Breast epithelium (tissue), 4 donors: Measurements from ENCODE around the gene TUBGCP4. TPM values are rescaled to one million over a fixed set of nuclear protein-coding genes. Genes with fewer than 3 reads are reported as not detected.

Experiments
- DNase-seq, 2 donors: peaks; one replicate each; pipeline ENCODE4 v3.0.0-alpha.2; 2019; ENCODE audit warnings: low spot score in 2 of 2
- H3K27ac ChIP-seq, 2 donors: fragments of 200-600 bp; sonication (generic) in 1 of 2; one replicate each; pipeline ENCODE4 v1.5.1; 2016 to 2019; ENCODE audit warnings: mild to moderate bottlenecking in 1 of 2
- H3K27me3 ChIP-seq, 2 donors: fragments of 200-600 bp; sonication (generic) in 1 of 2; one replicate each; pipeline versions ENCODE4 v1.5.1 to v1.6.0; 2017 to 2019; ENCODE audit warnings: control low read depth in 1 of 2, mild to moderate bottlenecking in 1 of 2
- H3K36me3 ChIP-seq: fragments of 200-600 bp; one replicate; pipeline ENCODE4 v1.5.1; 2019
- H3K4me1 ChIP-seq, 2 donors: fragments of 200-600 bp; sonication (generic); one replicate each; pipeline ENCODE4 v1.5.1; 2016 to 2019; ENCODE audit warnings: control low read depth in 1 of 2
- H3K4me3 ChIP-seq, 3 donors: fragments of 200-600 bp; sonication (generic); 1 replicate in 2 of 3; 2 replicates in 1 of 3; pipeline ENCODE4 v1.5.1; 2016 to 2019; ENCODE audit warnings: mild to moderate bottlenecking in 3 of 3, moderate library complexity in 2 of 3
- H3K9me3 ChIP-seq, 2 donors: fragments of 200-600 bp; sonication (generic) in 1 of 2; one replicate each; pipeline ENCODE4 v1.5.1; 2016 to 2019; ENCODE audit warnings: control low read depth in 1 of 2
- CTCF ChIP-seq, 3 donors: fragments of 450-650 bp; IDR thresholded peaks; one replicate each; pipeline ENCODE4 v1.5.1; 2016 to 2017; ENCODE audit warnings: antibody characterized with exemption in 3 of 3, mild to moderate bottlenecking in 3 of 3, moderate library complexity in 3 of 3
- POLR2A ChIP-seq: fragments of 450-650 bp; IDR thresholded peaks from one replicate; pipeline ENCODE4 v1.6.1; 2016; ENCODE audit warnings: antibody characterized with exemption, mild to moderate bottlenecking, moderate library complexity
- POLR2AphosphoS5 ChIP-seq, 3 donors: sonication (generic); formaldehyde crosslinking; IDR thresholded peaks; one replicate each; pipeline ENCODE4 v1.6.1; 2017; ENCODE audit warnings: antibody characterized with exemption in 3 of 3
- intact Hi-C: fragments of 100-400 bp; cut with DNase I; formaldehyde crosslinking; loops from one replicate; pipeline ENCODE4 v1.15.1; 2023; ENCODE audit warnings: low total_unique reads
- total RNA-seq, 3 donors: library from RNA; depleted of rRNA; stranded (reverse); fragments of >200 nt; gene quantifications; one replicate each; pipeline ENCODE4 v1.1.0, GENCODE V29; 2016

TUBGCP4 gene, protein sequence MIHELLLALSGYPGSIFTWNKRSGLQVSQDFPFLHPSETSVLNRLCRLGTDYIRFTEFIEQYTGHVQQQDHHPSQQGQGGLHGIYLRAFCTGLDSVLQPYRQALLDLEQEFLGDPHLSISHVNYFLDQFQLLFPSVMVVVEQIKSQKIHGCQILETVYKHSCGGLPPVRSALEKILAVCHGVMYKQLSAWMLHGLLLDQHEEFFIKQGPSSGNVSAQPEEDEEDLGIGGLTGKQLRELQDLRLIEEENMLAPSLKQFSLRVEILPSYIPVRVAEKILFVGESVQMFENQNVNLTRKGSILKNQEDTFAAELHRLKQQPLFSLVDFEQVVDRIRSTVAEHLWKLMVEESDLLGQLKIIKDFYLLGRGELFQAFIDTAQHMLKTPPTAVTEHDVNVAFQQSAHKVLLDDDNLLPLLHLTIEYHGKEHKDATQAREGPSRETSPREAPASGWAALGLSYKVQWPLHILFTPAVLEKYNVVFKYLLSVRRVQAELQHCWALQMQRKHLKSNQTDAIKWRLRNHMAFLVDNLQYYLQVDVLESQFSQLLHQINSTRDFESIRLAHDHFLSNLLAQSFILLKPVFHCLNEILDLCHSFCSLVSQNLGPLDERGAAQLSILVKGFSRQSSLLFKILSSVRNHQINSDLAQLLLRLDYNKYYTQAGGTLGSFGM
- 10 to 100 TPM; 12.2 to 21.1 (median 19.7) TPM for total RNA-seq

- peak; percentile 50 to 72 for DNase-seq
- TF ChIP-seq CTCF (IDR thresholded peaks at IDR 0.05) (peak in 2 of 3 donors; percentile 7 to 27), POLR2A (no peak), POLR2AphosphoS5 (IDR thresholded peaks at IDR 0.05) (peak in 2 of 3 donors; percentile 34 to 41)
- H3K9me3 ChIP-seq: peaks cover 0 to 2% of the 10 kb centered on the region in 2 donors
- H3K27me3 ChIP-seq: no peaks in the 10 kb centered on the region
- peak within 1 kb of the TSS; percentile 82 to 90 for H3K27ac ChIP-seq
- H3K4me1 ChIP-seq: peaks cover 0 to 12% of the 10 kb centered on the region in 2 donors
- intact Hi-C loops: no loop called here
- H3K4me3 ChIP-seq: peak within 1 kb of the TSS; percentile 67 to 98 (median 89)
- H3K36me3 ChIP-seq: no peaks in the 10 kb centered on the region
Measured at GRCh38 chr15:43370975-43371974, at the start of gene TUBGCP4, which contains the start of gene ZSCAN29. Gene TUBGCP4, plus strand, starts transcription at chr15:43371101. Its CDS starts 254 bp downstream, at chr15:43371355. Gene ZSCAN29, minus strand, starts transcription at chr15:43371043. Its CDS starts 1,130 bp downstream, at chr15:43369913.

- intact Hi-C loops: no loop called here
- no peak for DNase-seq
- Histone ChIP-seq H3K27ac (no peak overlapping the region), H3K4me3 (no peak overlapping the region), H3K36me3 (no peaks in the 10 kb centered on the region), H3K27me3 (no peaks in the 10 kb centered on the region), H3K4me1 (peaks cover 0 to 12% of the 10 kb centered on the region in 2 donors), H3K9me3 (no peaks in the 10 kb centered on the region)
- TF ChIP-seq POLR2AphosphoS5 (IDR thresholded peaks at IDR 0.05) (no peak), CTCF (IDR thresholded peaks at IDR 0.05) (no peak), POLR2A (no peak)
Measured at GRCh38 chr15:43325039-43325684, 45.7 kb upstream of the TUBGCP4 start.

GRCh38 chr15:43329217-43329959 lies 41.5 kb upstream of the TUBGCP4 start:
- Histone ChIP-seq H3K4me3 (peak overlapping the region; percentile 68 to 95 (median 88)), H3K27me3 (no peaks in the 10 kb centered on the region), H3K9me3 (no peaks in the 10 kb centered on the region), H3K36me3 (no peaks in the 10 kb centered on the region), H3K4me1 (peaks cover 0 to 12% of the 10 kb centered on the region in 2 donors), H3K27ac (peak overlapping the region; percentile 94 to 98)
- TF ChIP-seq POLR2AphosphoS5 (IDR thresholded peaks at IDR 0.05) (peak in 1 of 3 donors; percentile 2), POLR2A (no peak)
- peak in 1 of 2 donors; percentile 21 for DNase-seq
- intact Hi-C loops: no loop called here

DNA sequence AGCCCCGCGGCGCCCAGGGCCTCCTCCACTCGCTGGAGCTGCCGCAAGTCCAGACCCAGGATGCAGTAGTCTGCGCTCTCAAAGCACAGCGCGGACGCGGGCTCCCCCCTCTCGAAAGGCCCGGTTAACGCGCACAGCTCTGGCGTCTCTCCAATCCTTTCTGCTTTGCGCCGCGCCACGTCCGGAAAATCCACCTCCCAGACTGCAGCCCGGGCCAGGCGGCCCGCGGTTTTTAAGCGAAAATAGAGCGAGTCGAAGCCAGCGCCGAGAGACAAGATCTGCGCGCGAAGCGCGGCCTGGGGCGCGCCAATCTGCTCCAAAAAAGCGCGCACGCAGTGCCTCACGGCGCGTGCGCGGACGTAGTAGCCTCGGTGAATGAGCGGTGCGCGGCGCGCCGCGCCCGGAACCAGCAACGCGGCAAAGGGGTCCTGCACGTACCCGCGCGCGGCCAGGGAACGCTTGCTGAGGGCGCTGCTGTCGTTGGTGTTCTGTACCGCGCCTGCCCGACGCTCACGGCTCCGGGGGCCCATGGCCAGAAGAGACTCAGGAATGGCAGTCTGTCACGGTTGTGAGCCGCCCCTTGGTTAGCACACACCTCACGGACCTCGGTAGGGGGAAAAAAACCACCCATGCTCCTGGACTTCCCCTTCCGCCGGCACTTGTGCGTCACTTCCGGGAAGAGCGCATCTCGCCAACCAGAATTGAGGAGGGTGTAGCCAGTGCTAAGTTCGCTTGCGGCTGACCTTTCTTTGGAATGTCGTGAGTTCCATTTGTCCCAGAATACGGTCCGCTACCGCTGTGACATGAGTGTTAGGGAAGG lies 40.7 kb upstream of the TUBGCP4 start, which contains the start of gene LCMT2:
LCMT2 (minus strand) TSS at position 614 of the 820 bp plus-strand sequence; CDS start at position 530, 84 bp downstream.
- TF ChIP-seq POLR2AphosphoS5 (IDR thresholded peaks at IDR 0.05) (peak in 2 of 3 donors; percentile 35 to 68), POLR2A (no peak), CTCF (IDR thresholded peaks at IDR 0.05) (peak in 1 of 3 donors; percentile 18)
- DNase-seq: peak; percentile 84 to 86
- Histone ChIP-seq H3K27ac (peak within 1 kb of the TSS; percentile 94 to 98), H3K4me1 (peaks cover 0 to 12% of the 10 kb centered on the region in 2 donors), H3K4me3 (peak within 1 kb of the TSS; percentile 68 to 95 (median 88)), H3K36me3 (no peaks in the 10 kb centered on the region), H3K27me3 (no peaks in the 10 kb centered on the region), H3K9me3 (no peaks in the 10 kb centered on the region)
- intact Hi-C loops: no loop called here
